GM19035 (cell line): ENCODE measurements around the gene IL1RAPL2.

ENCODE experiments used
- ATAC-seq: cut with Tn5 transposase; IDR thresholded peaks from one replicate; pipeline ENCODE4 v1.9.1; 2021; ENCODE audit not compliant: unreplicated experiment

The IL1RAPL2 gene

DNA sequence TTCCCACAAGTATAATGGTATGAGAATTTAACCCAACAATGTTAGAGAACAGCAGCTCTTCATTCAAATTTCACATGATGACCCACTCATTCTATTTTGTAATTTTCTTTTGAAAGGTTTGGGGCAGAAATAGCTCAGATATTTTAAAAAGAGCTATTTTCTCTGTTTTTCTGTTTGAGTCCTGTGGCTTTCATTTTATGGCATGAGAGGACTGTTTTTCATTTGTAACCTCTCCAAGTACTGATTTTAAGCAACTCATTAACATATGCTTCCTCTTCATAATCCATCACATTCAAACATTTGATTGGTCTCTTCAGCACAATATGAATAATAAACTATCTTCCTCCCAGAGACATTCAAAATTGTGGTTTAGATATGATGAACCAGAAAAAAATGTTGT lies 783.5 kb downstream of the IL1RAPL2 start:
- ATAC-seq = no peak

DNA sequence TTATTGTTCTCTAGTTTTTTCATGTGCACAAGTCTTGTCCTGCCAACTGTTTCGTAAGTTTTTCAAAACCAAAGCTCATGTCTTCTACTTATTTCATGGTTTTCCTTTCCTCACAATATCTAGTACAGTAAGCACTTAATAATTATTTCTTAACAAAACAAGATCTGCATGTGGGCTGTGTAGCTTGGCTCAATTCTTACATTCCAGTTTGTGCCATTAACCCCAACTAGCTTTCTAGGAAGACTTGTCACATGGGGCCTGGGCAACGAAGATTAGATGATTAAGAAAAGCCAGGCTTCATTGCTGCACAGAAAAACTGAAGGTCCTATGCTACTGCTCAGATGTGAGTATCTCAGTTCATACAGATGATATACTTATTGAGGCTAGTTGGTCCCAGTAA lies 809.8 kb downstream of the IL1RAPL2 start:
- ATAC-seq = no peak

DNA sequence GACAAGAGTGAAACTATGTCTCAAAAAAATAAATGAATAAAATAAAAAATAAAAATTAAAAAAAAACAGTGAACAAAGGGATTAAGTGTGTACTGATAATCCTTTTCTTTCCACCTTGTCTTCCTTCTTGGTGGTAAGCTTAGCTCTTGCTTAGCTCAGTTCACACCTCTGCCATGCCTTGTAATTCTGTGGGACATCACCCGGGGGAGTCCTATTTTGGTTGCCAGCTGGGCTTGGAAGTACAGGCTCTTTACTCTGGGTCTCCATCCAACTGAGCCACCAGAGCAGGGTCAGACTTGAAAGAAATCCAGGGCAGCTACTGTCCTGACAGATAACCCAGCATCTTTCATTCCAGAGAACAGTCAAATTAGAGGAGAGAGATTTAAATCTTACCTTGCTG lies 858.7 kb downstream of the IL1RAPL2 start:
- no peak for ATAC-seq

DNA sequence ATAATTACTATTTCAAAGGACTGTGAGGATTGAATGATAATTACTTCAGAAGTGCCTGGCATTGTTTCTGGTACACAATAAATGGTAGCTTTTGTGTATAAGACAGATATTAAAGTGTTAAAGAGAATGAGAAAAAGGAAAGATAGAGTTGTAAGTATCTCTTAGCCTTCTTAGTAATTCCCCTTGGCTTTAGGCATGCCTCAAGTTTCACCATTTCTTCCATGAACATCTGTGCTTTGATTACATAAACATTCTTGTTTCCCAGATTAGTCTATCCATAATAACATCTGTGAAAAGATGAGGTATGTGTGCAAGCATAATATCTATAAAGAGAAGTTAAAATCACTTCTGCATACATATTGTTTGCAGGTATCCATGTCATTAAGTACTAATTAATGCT lies 885.4 kb downstream of the IL1RAPL2 start:
- ATAC-seq = no peak

DNA sequence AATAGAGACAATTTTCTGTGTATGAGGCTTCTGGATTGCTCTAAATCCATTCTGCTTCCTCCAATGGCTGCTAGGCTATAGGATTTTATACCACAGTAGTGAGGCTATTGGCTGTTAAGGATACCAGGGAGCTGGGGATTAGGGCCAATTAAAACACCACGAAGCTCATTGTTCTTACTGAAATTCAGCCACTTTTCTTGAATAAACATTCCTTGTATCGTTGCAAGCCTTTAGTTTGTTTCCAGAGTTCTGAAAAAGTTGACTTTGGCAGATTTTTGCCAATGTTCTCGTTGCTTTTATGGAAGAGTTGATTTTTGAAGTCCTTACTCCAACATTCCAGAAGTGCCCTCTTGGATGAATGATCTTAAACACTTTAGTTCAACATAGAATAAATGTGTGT lies 892.8 kb downstream of the IL1RAPL2 start:
- no peak for ATAC-seq

DNA sequence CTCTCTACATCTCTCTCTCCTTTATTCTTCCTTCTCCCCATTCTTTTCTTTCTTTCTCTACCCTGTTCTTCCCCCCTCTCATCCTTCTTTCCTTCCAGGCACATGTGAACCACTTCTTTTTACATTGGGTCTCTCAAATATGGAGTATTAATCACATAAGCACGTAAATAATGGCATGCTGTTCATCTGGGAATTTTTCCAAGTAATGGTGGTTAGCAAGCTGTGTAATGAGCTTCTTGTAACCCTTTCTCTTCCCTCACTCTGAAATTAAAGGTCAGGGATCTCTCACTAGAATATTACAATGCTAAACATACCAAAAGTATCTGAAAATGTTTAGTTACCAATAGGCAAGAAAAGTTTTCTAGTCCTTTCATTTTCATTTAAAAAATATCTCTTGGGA lies 894.4 kb downstream of the IL1RAPL2 start:
- ATAC-seq = no peak

DNA sequence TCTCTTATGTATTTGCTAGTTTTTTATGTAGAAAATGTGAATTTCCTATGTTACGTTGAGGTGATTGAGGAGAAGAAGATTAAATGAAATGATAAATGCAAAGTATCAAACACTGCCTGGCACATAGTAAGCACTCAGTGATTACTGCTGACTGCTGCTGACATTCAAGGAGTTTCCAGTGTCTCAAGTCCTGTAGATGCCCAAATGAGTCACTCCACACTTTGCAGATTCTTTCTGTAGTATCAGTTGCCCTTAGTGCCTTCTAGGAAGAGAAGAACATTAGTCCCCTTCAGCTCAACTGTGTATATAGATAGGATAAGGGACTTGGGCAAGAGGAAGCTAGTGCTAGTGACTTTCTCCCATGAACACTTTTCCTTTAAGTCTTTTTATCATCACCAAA lies 895.0 kb downstream of the IL1RAPL2 start:
- ATAC-seq = no peak

DNA sequence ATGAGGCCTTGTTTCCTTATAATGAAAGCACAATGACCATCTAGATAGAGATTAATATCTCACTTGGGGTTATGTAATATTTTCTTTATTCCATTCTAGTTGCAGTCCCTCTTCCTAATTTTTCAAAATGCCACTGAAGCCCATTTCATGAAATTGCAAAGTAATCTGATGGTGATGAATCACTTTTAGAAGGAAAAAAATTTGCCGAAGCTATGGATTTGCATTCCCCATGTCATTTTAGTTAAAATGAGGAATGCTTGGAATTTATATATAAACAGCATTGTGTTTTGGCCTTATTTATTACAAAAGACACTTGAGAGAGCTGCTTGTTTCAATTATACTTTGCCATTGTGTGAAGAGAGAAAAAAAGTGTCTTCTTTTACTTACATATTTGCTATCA lies 896.2 kb downstream of the IL1RAPL2 start:
- no peak for ATAC-seq

DNA sequence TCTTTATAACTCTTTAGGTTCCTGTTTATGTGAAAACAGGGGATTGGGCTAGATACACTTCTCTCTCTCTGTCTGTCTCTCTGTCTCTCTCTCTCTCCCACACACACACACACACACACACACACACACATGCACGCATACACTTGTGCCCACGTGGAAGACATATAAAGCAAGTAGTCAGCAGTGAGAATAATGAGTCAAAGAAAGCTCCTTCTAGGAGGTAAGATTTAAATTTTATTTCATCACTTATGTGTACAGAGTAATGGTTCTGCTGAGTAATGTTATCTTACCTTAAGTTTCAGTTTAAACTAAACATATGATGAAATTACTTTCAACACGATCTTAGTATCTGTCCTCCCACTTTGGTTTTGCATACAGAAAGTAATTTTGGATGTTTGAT lies 897.5 kb downstream of the IL1RAPL2 start:
- ATAC-seq = no peak

DNA sequence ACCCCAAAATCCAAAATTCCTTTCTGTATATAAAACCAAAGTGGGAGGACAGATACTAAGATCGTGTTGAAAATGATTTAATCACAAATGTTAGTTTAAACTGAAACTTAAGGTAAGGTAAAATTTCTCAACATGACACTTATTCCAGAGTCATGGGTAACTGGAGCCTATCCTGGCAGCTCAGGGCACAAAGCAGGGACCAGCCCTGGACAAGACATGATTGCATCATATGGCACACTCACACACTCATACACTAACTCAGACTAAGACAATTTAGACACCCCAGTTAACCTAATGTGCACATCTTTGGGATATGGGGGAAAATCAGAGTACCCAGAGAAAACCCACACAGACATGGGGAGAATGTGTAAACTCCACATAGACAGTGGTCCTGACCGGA lies 898.6 kb downstream of the IL1RAPL2 start:
- ATAC-seq = no peak

DNA sequence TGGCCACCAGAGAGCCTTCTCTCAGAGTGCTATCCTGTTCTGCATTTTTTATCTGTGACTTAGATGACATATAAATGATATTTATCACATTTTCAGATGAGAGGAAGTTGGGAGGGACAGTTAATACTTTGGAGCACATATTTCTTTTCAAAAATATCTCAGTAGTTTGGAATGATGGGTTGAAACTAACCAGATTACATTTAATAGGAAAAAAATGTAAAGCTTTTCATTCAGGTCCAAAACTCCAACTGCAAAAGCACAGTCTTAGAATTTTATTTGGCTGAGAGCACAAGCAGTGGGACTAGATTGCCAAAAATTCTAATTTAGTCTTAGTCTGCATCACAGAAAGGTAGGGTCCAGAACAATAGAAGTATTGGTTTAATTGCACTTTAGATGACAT lies 902.7 kb downstream of the IL1RAPL2 start:
- no peak for ATAC-seq

DNA sequence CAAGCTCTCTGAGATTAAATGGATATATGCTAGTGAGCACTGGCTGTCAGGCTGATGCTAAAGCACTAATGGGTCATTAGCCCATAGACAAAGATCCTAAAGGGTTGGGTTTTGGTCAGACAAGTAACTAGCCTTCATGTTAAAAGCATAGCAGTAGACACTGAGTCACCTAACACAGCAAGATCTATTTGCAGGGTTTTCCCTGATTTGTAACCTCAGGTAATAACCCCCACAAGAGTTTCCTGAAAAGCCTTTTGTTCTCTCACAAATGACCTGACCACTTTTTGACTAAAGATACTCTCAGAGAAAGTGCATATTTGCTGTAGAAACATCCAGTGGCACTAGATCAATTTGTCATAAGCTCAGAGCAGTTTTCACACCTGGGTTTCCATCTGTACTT lies 905.6 kb downstream of the IL1RAPL2 start:
- no peak for ATAC-seq

DNA sequence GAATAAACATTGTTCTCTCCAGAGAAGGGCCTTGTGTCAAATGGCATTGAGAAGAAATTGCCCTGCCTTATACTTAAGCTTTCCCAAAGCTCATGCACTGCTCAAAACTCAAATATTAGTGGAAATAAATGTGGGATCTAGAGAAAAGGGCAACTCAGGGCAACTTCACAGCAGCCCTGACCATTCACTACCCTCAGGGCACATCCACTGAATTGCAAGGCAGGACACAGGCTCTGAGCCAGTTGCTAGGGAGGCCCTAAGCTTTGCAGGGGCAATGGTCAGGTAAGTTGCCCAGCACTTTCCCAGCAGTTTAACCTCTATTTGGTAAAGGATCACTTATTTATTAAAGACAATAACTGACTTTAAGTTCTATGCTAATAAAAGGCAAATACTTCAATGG lies 909.8 kb downstream of the IL1RAPL2 start:
- no peak for ATAC-seq

DNA sequence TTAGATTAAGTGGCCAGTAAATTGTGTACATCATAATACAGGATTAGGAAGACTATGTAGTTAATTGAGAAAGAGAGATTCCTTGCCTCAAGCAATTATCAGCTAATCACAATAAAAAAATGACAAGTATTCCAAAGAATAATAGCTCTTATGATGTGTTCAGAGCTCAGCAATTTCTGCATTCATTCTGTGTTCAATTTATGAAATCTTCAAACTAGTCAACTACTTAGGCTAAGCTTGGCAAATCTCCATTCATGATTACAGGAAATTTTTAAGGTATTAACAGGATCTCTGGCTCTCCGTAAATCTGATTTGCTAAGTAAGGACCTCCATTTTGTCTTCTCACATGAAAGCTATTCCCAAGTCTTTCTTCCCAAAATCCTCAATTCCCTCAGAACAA lies 911.4 kb downstream of the IL1RAPL2 start:
- no peak for ATAC-seq

DNA sequence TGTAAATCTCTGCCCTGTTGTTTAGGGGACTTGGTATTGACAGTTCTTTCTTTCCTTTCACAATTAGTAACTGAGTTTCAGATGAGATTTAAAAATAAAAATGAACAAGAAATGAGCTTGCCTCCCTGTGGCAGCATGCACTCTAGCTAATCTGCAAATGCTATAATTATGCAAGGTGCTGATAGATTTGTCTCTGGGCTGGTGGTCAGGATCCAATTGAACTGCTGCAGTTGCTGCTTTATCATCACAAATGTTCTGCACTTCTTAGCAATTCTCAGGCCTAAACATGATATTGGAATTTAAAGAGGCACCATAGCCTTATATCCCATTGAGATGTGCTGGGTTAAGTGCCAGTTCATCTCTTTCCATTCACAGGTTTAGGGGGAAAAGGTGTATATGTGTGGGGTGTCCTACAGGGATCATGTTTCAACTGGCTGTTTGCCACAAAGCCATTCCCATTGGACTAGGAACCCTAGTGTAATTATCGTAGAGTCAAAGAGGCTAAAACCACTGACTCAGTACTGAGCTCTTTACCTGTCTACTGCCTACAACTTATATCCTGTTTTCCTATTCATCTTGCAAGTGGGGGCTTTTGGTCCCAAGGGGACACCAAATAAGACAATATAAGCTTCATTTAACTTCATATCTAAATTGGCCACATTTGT lies 914.8 kb downstream of the IL1RAPL2 start:
- no peak for ATAC-seq

DNA sequence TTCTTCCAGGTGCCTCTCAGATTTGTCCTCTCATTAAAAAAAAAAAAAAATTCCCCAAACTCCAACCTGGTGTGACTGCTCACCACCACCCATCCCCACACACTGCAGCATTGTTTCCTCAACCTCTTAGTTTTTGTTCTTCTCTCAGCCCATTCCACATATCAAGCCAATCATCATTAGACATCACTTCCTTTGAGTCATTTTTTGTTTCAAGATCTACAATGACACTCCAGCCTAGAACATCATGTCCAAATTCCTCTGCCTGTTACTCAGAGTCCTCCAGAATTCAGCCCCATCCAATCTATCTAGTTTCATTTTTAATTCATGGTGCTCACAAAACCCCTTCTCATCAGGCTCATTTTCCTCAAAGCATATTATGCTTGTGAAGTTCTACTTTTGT lies 917.0 kb downstream of the IL1RAPL2 start:
- ATAC-seq = no peak

DNA sequence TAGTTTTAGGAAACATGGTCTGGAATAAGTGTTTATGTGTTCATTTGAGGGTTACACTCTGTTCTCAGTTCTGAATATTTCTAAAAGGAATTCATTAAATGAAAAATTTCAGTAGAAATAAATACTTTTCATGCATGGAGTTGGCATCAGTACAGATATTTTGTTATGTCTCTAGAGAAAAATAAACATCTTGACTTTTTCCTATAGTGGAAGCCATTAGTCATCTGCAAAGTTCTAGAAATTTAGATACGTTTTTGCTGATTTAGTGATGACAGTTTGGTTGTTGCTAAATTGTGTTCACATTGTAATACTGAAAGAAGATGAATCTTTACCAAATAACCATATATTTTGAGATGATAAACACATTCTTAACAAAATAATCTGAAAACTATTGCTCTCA lies 922.7 kb downstream of the IL1RAPL2 start:
- ATAC-seq = no peak

DNA sequence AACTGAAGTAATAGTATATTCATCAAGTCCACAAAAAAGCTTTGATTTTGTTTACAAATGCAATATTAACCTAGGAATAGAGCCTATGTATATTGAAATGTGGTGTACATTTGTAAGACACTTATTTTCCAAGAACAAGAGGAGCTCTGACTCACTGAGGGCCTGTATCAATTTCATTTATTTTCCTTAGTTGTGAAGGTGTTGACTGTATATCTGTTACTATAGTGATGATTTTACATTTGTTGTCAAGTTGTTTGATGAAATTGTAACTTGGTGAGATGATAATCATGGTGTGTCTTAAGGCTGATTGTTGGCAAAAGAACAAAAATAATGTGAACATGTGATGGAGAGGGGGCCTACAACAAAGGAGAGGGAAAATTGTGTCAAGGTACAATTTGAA lies 929.4 kb downstream of the IL1RAPL2 start:
- no peak for ATAC-seq

DNA sequence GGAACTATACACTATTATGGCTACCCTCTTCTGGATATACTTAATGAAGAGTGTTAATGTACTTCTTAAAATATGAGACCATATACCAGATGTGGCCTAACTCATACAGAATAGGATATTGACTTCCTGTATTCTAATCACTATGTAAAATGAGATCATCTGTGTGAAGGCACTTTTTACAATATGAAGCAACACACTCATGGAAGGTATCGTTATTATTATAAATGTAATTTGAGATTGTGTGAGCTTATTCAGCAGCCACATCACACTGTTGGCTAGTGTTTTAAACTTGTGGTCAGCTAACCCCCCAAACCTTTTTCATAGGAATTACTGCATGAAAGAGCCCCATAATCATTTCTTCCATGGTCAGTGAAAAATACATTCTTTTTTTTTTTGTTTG lies 936.3 kb downstream of the IL1RAPL2 start:
- no peak for ATAC-seq

DNA sequence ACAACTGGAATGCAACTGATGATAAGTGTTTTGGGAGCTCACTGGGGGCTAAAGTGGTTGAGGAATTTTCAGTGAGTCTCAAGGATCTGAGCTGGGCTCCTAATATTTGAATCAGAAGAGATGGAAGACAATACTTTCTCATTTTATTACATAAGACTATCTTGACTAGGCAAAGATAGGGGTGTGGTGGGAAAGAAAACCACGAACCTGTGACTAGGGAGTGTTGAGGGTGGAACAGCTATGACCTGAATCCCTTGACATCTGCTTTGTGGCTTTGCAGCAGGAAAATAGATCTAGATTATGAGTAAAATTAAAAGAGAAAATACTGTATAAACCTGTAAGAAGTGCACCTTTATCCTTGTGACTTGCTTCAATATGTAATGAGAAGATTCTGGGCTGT lies 949.6 kb downstream of the IL1RAPL2 start:
- no peak for ATAC-seq

DNA sequence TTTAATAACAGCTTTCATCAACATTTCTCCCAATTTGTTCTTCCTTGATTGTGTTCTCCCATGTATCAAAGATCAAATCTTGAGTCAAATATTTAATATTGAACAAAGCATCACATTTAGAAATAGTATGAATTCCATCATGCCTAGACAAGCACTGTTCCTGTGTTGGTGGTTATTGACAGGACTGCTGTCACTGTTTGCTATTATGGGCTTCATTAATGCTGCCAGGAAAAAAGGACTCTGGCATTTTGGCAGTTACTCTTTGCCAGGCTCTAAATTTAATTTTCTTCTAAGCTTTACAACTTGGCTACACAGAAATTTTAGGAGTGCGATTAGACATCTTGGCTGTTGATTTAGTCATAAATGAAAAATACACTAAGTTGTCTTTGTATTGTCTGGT lies 960.4 kb downstream of the IL1RAPL2 start:
- ATAC-seq = no peak

DNA sequence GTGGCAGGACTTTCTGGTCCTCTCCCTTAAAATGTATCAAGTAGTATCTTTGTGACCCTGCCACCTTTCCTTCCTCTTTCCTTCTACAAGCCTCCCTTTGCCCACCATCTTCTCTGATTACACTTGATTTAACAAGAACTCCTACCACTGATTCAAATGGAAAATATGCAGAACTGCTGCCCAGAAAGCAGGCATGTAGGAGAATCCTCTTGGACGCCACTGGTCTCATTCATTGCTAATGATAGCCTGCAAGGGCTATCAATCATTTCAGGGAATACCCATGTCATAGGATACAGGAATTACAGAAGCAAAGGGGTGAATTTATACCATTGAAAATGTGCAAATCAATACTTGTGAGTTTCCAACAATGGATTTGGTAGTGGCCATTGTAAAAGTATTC lies 961.8 kb downstream of the IL1RAPL2 start:
- ATAC-seq = no peak

DNA sequence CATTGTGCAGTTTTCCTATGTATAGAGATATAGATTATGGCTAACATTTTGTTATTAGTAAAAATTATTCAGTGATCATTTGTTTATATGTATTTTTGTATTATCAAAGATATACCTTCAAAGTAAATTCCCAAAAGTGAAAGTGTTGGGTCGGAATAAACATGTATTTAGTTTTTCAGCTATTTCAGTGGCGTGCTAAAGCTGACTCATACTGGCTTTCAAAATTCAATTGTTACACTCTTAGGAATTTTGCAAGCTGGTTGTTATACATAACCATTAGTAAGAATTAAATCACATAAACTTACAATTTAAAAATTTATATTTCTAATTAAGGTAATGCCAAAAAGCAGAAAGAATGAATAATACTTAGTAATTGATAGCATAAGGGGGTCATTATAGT lies 968.0 kb downstream of the IL1RAPL2 start:
- no peak for ATAC-seq

DNA sequence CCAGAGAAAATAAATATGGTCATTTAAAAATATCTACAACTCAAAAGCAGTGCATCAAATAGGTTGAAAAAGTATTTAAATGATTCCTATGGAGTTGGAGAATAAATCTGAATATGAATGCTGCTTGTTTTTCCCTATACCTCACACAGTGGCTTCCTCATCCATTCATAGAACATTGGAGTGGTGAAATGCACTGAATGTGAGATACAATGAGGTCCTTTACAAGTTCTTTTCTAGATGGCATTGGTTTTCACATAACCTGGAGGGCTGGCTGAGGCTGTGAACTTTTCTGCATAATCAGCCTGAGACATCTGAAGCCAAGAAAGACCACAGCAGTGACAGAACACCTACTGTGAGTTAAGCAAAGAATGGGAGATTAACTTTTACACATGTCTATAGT lies 977.3 kb downstream of the IL1RAPL2 start:
- no peak for ATAC-seq
